PC-9 (cell line): ENCODE data around the gene INTS3.

Source experiments
- EZH2 ChIP-seq: fragments of 200-600 bp; sonication (generic); IDR thresholded peaks from 2 replicates; pipeline ENCODE4 v1.8.0; 2017; ENCODE audit warnings: antibody characterized with exemption, low read depth
- TF ChIP-seq, protein P1 (sequence below): fragments of 200-600 bp; sonication (generic); conservative IDR thresholded peaks from 2 replicates; pipeline ENCODE4 v1.6.1; 2017; ENCODE audit warnings: mixed run types, antibody characterized with exemption, mild to moderate bottlenecking, moderate library complexity

DNA sequence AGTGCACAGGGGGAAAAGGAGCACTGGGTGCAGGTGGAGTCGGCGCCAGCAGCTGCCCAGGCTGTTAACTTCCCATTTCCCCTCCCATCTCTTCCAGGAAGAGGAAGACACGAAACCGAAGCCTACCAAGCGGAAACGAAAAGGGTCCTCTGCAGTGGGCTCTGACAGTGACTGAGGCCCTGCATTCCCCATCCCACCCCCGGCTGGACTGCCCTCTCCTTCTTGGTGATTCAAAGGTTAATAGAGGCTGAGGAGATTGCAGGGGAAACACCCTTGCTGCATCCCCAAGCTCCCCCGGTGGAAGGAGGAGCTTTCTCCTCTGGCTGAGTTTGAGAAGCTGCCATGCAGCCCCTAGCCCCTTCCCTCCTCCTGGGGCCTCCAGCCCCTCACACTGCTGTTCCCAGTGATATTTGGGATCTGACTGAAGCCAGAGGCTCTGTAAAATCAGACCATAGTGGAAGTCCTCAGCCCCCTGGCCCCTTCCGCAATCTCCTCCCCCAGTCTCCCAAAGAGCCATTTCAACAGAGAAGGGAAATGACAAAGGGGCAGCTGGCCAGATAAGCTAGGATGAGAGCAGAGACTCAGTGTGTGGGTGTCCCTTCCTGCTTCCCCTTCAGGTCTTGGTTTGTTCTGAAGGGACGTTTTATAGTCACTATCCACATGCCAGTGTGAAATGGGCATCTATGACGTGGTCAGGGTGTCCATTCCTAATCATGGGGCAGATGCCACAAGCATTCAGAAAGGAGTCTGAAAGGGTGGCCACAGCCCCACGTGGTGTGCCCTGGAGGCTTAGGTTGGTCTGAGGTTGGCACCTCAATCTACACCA, 45.5 kb downstream of the INTS3 start:
- TF ChIP-seq, protein P1, sequence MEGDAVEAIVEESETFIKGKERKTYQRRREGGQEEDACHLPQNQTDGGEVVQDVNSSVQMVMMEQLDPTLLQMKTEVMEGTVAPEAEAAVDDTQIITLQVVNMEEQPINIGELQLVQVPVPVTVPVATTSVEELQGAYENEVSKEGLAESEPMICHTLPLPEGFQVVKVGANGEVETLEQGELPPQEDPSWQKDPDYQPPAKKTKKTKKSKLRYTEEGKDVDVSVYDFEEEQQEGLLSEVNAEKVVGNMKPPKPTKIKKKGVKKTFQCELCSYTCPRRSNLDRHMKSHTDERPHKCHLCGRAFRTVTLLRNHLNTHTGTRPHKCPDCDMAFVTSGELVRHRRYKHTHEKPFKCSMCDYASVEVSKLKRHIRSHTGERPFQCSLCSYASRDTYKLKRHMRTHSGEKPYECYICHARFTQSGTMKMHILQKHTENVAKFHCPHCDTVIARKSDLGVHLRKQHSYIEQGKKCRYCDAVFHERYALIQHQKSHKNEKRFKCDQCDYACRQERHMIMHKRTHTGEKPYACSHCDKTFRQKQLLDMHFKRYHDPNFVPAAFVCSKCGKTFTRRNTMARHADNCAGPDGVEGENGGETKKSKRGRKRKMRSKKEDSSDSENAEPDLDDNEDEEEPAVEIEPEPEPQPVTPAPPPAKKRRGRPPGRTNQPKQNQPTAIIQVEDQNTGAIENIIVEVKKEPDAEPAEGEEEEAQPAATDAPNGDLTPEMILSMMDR = no peak
- no peak for TF ChIP-seq EZH2
